ENCODE results near the gene MFSD6. TPM values are rescaled to one million over a fixed set of nuclear protein-coding genes. Genes with fewer than 3 reads are reported as not detected.

Gene MFSD6
- total RNA-seq, 4 donors from 2014 or later = 76.3 to 99.1 (median 83.0) TPM

DNA sequence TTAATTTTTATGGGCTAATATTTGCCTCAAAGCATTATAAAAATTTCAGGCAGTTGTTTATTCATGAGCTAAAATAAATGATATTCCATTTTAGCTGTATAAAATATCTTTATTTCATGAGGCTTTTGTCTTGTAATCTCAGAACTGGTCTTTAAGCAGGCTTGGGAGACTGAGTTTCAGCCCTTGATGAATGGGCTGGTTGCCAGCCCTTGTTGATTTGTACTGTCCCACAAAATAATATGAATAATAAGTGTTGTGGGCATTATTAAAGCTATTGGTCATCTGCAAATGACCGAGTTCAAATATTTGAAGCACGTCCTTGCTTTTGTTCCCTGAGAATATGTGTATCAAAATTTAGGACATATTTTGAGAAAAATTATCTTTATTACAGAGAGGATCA lies 46.6 kb upstream of the MFSD6 start:
- no peak for DNase-seq
- Histone ChIP-seq H3K27me3 (no peaks in the 10 kb centered on the region), H3K4me3 (no peak overlapping the region), H3K4me1 (peaks cover 2 to 33% (median 14%) of the 10 kb centered on the region in 4 donors), H3K9me3 (no peaks in the 10 kb centered on the region), H3K27ac (no peak overlapping the region), H3K36me3 (peaks cover 0 to 6% (median 0%) of the 10 kb centered on the region in 4 donors)
- in situ Hi-C loops (cut with MboI; ENCODE audit: low pct_ligation_motif_present in 1 of 4, low pct_unique_long_range_greater_than_20kb in 1 of 4, low sequenced_read_pairs in 3 of 4) = loop anchor here in 2 of 4 donors (10.0 to 25.0 kb wide), 2 partner anchors 274 to 277 kb away; no protein-coding TSS in a partner anchor
- TF ChIP-seq POLR2A (IDR thresholded peaks at IDR 0.05) (no peak), POLR2AphosphoS5 (IDR thresholded peaks at IDR 0.05) (no peak), EP300 (IDR thresholded peaks at IDR 0.05; ENCODE audit: low read depth) (no peak)
- TF ChIP-seq, protein P1, sequence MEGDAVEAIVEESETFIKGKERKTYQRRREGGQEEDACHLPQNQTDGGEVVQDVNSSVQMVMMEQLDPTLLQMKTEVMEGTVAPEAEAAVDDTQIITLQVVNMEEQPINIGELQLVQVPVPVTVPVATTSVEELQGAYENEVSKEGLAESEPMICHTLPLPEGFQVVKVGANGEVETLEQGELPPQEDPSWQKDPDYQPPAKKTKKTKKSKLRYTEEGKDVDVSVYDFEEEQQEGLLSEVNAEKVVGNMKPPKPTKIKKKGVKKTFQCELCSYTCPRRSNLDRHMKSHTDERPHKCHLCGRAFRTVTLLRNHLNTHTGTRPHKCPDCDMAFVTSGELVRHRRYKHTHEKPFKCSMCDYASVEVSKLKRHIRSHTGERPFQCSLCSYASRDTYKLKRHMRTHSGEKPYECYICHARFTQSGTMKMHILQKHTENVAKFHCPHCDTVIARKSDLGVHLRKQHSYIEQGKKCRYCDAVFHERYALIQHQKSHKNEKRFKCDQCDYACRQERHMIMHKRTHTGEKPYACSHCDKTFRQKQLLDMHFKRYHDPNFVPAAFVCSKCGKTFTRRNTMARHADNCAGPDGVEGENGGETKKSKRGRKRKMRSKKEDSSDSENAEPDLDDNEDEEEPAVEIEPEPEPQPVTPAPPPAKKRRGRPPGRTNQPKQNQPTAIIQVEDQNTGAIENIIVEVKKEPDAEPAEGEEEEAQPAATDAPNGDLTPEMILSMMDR (IDR thresholded peaks at IDR 0.05) = no peak
- 75 to 77% methylated on average over 2 of the region's 2 CpGs for WGBS, 2 donors (ENCODE audit: low coverage in 1 of 2)
- intact Hi-C loops (cut with DNase I; ENCODE audit: low total_unique reads) = no loop called here

DNA sequence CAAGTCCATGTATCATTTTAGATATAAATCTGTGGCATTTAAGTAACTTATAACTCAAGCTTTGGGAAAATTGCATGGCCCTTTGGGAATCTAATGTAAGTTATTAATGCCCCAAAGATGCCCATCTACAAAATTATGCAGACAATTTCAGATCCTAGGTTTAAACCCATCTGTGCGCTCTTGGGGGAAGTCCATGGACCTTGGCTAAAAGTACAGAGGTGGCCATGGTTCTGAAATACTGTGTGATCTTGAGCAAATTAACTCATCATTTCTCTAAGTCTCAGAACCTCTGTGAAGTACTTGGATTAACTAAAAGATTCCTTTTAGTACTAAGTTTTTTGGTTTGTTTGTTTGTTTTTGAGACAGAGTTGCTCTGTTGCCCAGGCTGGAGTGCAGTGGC lies 45.3 kb upstream of the MFSD6 start:
- intact Hi-C loops (cut with DNase I; ENCODE audit: low total_unique reads) = no loop called here

DNA sequence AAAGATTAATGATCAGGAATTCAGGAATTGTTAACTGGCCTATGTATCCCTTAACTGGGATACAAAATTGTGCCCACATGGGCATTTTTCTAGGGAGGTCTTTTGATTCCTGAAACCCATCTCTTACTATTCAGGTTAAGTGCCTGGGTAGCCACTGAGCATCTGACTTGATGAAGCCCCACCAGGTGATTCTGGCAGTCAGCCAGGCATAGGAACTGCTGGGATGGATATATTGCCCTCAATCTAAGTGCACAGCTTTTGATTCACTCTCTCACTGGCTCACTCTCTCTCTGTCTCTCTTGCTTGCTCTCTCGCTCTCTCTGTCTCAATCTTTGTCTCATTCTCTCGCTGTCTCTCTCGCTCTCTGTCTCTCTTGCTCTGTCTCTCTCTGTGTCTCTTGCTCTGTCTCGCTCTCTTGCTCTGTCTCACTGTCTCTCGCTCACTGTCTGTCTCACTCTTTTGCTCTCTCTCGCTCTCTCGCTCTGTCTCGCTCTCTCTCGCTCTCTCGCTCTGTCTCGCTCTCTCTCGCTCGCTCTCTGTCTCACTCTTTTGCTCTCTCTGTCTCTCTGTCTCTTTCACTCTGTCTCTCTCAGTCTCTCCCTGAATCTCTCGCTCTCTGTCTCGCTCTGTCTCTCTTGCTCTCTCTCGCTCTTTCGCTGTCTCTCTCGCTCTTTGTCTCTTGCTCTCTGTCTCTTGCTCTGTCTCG lies 42.5 kb upstream of the MFSD6 start:
- intact Hi-C loops (cut with DNase I; ENCODE audit: low total_unique reads) (no loop called here), in situ Hi-C loops (cut with MboI; ENCODE audit: low pct_ligation_motif_present in 1 of 4, low pct_unique_long_range_greater_than_20kb in 1 of 4, low sequenced_read_pairs in 3 of 4) (loop anchor here in 2 of 4 donors (10.0 to 25.0 kb wide), 2 partner anchors 278 to 281 kb away; no protein-coding TSS in a partner anchor)
- peaks cover 0 to 29% (median 5%) of the 10 kb centered on the region in 4 donors for H3K36me3 ChIP-seq
- H3K4me1 ChIP-seq = peaks cover 0 to 3% (median 1%) of the 10 kb centered on the region in 4 donors
- 87 to 98% methylated on average over 17 to 18 of the region's 19 CpGs for WGBS, 2 donors (ENCODE audit: low coverage in 1 of 2)
- TF ChIP-seq POLR2AphosphoS5 (IDR thresholded peaks at IDR 0.05) (no peak), POLR2A (IDR thresholded peaks at IDR 0.05) (no peak), EP300 (IDR thresholded peaks at IDR 0.05; ENCODE audit: low read depth) (no peak)
- TF ChIP-seq, protein P1 (IDR thresholded peaks at IDR 0.05) = no peak
- H3K4me3 ChIP-seq = no peak overlapping the region
- no peak for DNase-seq
- no peaks in the 10 kb centered on the region for H3K27me3 ChIP-seq
- H3K9me3 ChIP-seq = no peaks in the 10 kb centered on the region
- H3K27ac ChIP-seq = no peak overlapping the region

More for the DNA sequence above, 45.3 kb upstream of the MFSD6 start:
- in situ Hi-C loops (cut with MboI; ENCODE audit: low pct_ligation_motif_present in 1 of 4, low pct_unique_long_range_greater_than_20kb in 1 of 4, low sequenced_read_pairs in 3 of 4) = loop anchor here in 2 of 4 donors (10.0 to 25.0 kb wide), 2 partner anchors 276 to 278 kb away; no protein-coding TSS in a partner anchor
- no peaks in the 10 kb centered on the region for H3K27me3 ChIP-seq
- H3K9me3 ChIP-seq = no peaks in the 10 kb centered on the region
- no peak overlapping the region for H3K27ac ChIP-seq
- peaks cover 2 to 28% (median 11%) of the 10 kb centered on the region in 4 donors for H3K4me1 ChIP-seq
- DNase-seq = no peak
- TF ChIP-seq EP300 (IDR thresholded peaks at IDR 0.05; ENCODE audit: low read depth) (no peak), POLR2A (IDR thresholded peaks at IDR 0.05) (no peak), POLR2AphosphoS5 (IDR thresholded peaks at IDR 0.05) (no peak)
- TF ChIP-seq, protein P1 (IDR thresholded peaks at IDR 0.05) = no peak
- H3K36me3 ChIP-seq = peaks cover 0 to 13% (median 0%) of the 10 kb centered on the region in 4 donors
- no peak overlapping the region for H3K4me3 ChIP-seq
- 94% methylated on average over 1 of the region's 1 CpG; no CpG with 5 or more reads in 1 of the 2 donors for WGBS, 2 donors (ENCODE audit: low coverage in 1 of 2)

DNA sequence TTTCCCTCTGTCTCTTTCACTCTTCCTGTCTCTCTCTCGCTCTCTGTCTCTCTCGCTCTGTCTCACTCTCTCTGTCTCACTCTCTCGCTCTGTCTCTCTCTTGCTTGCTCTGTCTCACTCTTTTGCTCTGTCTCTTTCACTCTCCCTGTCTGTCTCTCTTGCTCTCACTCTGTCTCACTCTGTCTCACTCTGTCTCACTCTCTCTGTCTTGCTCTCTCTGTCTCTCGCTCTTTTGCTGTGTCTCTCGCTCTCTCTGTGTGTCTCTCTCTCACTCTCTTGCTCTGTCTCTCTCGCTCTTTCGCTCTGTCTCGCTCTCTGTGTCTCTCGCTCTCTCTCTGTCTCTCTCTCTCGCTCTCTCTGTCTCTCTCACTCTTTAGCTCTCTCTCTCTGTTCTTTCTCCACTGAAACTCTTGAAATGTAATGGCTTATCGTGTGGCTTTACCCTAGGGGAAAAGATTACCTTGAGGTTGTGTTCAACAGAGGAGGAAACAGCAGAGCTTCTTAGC lies 41.9 kb upstream of the MFSD6 start:
- Histone ChIP-seq H3K27me3 (no peaks in the 10 kb centered on the region), H3K4me1 (no peaks in the 10 kb centered on the region), H3K9me3 (no peaks in the 10 kb centered on the region), H3K36me3 (peaks cover 0 to 29% (median 8%) of the 10 kb centered on the region in 4 donors), H3K4me3 (no peak overlapping the region), H3K27ac (no peak overlapping the region)
- 84 to 97% methylated on average over 11 of the region's 11 CpGs for WGBS, 2 donors (ENCODE audit: low coverage in 1 of 2)
- no peak for TF ChIP-seq POLR2AphosphoS5 (IDR thresholded peaks at IDR 0.05)
- TF ChIP-seq, protein P1 (IDR thresholded peaks at IDR 0.05) = no peak
- no peak for TF ChIP-seq POLR2A (IDR thresholded peaks at IDR 0.05)
- in situ Hi-C loops (cut with MboI; ENCODE audit: low pct_ligation_motif_present in 1 of 4, low pct_unique_long_range_greater_than_20kb in 1 of 4, low sequenced_read_pairs in 3 of 4) = loop anchor here in 2 of 4 donors (10.0 to 25.0 kb wide), 2 partner anchors 279 to 282 kb away; no protein-coding TSS in a partner anchor
- intact Hi-C loops (cut with DNase I; ENCODE audit: low total_unique reads) = no loop called here
- DNase-seq = no peak
